K562 (cell line): Measurements from ENCODE around the gene PSAP. TPM values are rescaled to one million over a fixed set of nuclear protein-coding genes. Genes with fewer than 3 reads are reported as not detected.

Source experiments
- BACH1 ChIP-seq: fragments of 200-800 bp; sonication (Bioruptor generic); IDR thresholded peaks from 2 replicates; pipeline ENCODE4 v1.6.1; 2016; ENCODE audit warnings: missing genetic modification characterization, missing compliant biosample characterization
- CCNT2 ChIP-seq: IDR thresholded peaks from 2 replicates; pipeline ENCODE4 v1.6.1; 2011; ENCODE audit warnings: borderline replicate concordance, low read depth, mild to moderate bottlenecking, moderate library complexity, mixed read lengths, low read length; ENCODE audit not compliant: insufficient read length; ENCODE audit errors: extremely low read depth
- FOSL1 ChIP-seq: fragments of 200-800 bp; sonication (Bioruptor generic); conservative IDR thresholded peaks from 2 replicates; pipeline ENCODE4 v1.6.1; 2016; ENCODE audit warnings: missing genetic modification characterization, missing compliant biosample characterization
- GATAD2A ChIP-seq: fragments of 450-650 bp; IDR thresholded peaks from 2 replicates; pipeline ENCODE4 v1.6.1; 2017
- HNRNPLL ChIP-seq: fragments of 200-400 bp; formaldehyde crosslinking; IDR thresholded peaks from 2 replicates; pipeline ENCODE4 v1.6.1; 2017; ENCODE audit warnings: low read length, low read depth, mild to moderate bottlenecking; ENCODE audit not compliant: poor library complexity, severe bottlenecking
- MYC ChIP-seq, 2 experiments: fragments of 250-450 bp in 1 of 2; sonication (Bioruptor Pico) in 1 of 2; IDR thresholded peaks; 2 replicates each; pipeline versions ENCODE4 v1.5.1 to v1.6.1; 2012 to 2021; ENCODE audit warnings: low read depth in 2 of 2, borderline replicate concordance in 1 of 2, improper control_type of control experiment in 1 of 2, low read length in 1 of 2, mild to moderate bottlenecking in 1 of 2, moderate library complexity in 1 of 2
- SIN3A ChIP-seq, 2 experiments: fragments of 150-350 bp in 1 of 2; IDR thresholded peaks; 2 replicates each; pipeline ENCODE4 v1.6.1; 2011 to 2016; ENCODE audit warnings: borderline replicate concordance in 2 of 2, low read depth in 2 of 2, low read length in 2 of 2, mild to moderate bottlenecking in 2 of 2, moderate library complexity in 2 of 2; ENCODE audit not compliant: control insufficient read depth in 1 of 2
- SMC3 ChIP-seq: conservative IDR thresholded peaks from 2 replicates; pipeline ENCODE4 v1.6.1; 2011; ENCODE audit warnings: low read depth, low read length, improper control_type of control experiment; ENCODE audit not compliant: insufficient read depth
- TCFL5 ChIP-seq: fragments of 250-450 bp; sonication (Bioruptor Pico); conservative IDR thresholded peaks from 2 replicates; pipeline ENCODE4 v1.6.1; 2021; ENCODE audit warnings: mild to moderate bottlenecking, moderate library complexity, matching md5 sums
- ZNF436 ChIP-seq: fragments of 250-450, 450-650 bp; sonication (Bioruptor Pico); formaldehyde crosslinking; IDR thresholded peaks from 2 replicates; pipeline ENCODE4 v1.7.0; 2020; ENCODE audit warnings: mild to moderate bottlenecking
- polyA plus RNA-seq, 8 experiments: library from polyadenylated mRNA; depleted of rRNA in 4 of 8; stranded (reverse) in 5 of 8; unstranded in 3 of 8; fragments of >200 nt; fragmentation: Nextera tagmentation in 2 of 8; fragmentation: Illumina TruSeq in 1 of 8; extraction: Ambion mirVana in 2 of 8; extraction: Trizol in 1 of 8; gene quantifications; 2 replicates each; pipeline versions ENCODE4 v1.2.1 to v1.2.3, GENCODE V29; 2011 to 2014; ENCODE audit warnings: inconsistent platforms in 1 of 8, missing spikeins in 1 of 8
- total RNA-seq, 7 experiments: library from RNA; depleted of rRNA in 6 of 7; stranded (reverse); fragments of >200 nt in 6 of 7; fragmentation: Illumina TruSeq in 2 of 7; extraction: Trizol in 2 of 7; gene quantifications; 2 replicates each; pipeline versions ENCODE4 v1.2.1 to v1.2.3, GENCODE V29; 2011 to 2021; ENCODE audit warnings: low replicate concordance in 1 of 7
- TF ChIP-seq, protein P1 (sequence below): fragments of 250-450 bp; sonication (Bioruptor Pico); IDR thresholded peaks from 2 replicates; pipeline ENCODE4 v1.9.0; 2021; ENCODE audit warnings: mild to moderate bottlenecking
- TF ChIP-seq, protein P2 (sequence below): fragments of 250-450 bp; sonication (Bioruptor Pico); IDR thresholded peaks from 2 replicates; pipeline ENCODE4 v1.5.0; 2020; ENCODE audit warnings: mild to moderate bottlenecking, borderline replicate concordance
- TF ChIP-seq, protein P3 (sequence below): sonication (generic); formaldehyde crosslinking; IDR thresholded peaks from 2 replicates; pipeline ENCODE4 v1.8.0; 2022; ENCODE audit warnings: mild to moderate bottlenecking, low read depth, missing genetic modification reagents
- TF ChIP-seq, protein P4 (sequence below): fragments of 450-650 bp; IDR thresholded peaks from 2 replicates; pipeline ENCODE4 v1.6.1; 2016; ENCODE audit warnings: low read depth

Gene PSAP
- total and polyA plus RNA-seq, 9 of the 15 experiments (the other 6 are each of a cell fraction or from before 2014, with no cell fraction given), result 245 to 700 (median 429) TPM

DNA sequence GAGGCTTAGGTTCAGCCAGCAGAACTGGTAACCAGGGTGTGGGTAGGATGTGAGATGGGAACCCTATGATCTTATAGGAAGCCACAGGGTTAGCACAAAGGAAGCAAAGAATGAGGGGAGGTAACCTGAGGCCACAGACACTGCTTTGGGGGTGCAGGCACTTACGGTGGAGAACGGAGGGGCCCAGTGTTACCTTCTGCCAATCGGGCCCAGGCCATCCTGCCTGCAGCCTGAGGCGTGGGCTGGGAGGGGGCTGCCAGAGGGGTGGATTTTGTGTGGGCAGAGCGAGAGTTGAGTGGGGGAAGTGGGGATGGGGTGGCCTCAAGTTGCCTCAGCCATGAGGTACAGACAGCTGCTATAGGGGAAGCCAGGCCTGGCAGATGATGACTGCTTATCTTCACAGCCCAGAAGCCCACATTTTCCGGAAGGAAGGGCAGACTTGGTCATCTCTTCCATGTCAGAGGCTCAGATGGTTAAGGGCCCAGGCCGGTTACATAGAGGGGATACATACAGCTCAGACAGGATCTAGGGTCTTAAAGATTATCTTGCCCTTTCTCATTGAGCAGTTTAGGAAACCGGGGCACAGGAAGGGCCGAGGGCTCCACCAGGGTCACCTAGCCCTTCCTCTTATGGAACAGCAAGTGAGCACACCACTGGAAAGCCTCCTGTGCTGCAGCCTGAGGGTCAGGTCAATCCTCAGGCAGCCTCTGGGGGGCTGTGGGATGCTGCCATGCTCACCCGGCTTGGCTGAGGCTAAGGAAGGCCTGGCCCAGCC is 53.3 kb downstream of the PSAP start (continued):
- TF ChIP-seq MYC (IDR thresholded peaks at IDR 0.05; ENCODE audit: low read depth, low read length), result peak; percentile 65
- TF ChIP-seq MYC (CRISPR knock-in tag; IDR thresholded peaks at IDR 0.05; ENCODE audit: borderline replicate concordance, low read depth), result no peak
- TF ChIP-seq, protein P1, sequence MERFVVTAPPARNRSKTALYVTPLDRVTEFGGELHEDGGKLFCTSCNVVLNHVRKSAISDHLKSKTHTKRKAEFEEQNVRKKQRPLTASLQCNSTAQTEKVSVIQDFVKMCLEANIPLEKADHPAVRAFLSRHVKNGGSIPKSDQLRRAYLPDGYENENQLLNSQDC, result no peak
- peak; percentile 57 for TF ChIP-seq FOSL1 (tag)
- no peak for TF ChIP-seq SMC3
- TF ChIP-seq, protein P2, sequence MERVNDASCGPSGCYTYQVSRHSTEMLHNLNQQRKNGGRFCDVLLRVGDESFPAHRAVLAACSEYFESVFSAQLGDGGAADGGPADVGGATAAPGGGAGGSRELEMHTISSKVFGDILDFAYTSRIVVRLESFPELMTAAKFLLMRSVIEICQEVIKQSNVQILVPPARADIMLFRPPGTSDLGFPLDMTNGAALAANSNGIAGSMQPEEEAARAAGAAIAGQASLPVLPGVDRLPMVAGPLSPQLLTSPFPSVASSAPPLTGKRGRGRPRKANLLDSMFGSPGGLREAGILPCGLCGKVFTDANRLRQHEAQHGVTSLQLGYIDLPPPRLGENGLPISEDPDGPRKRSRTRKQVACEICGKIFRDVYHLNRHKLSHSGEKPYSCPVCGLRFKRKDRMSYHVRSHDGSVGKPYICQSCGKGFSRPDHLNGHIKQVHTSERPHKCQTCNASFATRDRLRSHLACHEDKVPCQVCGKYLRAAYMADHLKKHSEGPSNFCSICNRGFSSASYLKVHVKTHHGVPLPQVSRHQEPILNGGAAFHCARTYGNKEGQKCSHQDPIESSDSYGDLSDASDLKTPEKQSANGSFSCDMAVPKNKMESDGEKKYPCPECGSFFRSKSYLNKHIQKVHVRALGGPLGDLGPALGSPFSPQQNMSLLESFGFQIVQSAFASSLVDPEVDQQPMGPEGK (CRISPR knock-in tag), result no peak
- TF ChIP-seq TCFL5 (CRISPR knock-in tag), result no peak
- TF ChIP-seq, protein P3, sequence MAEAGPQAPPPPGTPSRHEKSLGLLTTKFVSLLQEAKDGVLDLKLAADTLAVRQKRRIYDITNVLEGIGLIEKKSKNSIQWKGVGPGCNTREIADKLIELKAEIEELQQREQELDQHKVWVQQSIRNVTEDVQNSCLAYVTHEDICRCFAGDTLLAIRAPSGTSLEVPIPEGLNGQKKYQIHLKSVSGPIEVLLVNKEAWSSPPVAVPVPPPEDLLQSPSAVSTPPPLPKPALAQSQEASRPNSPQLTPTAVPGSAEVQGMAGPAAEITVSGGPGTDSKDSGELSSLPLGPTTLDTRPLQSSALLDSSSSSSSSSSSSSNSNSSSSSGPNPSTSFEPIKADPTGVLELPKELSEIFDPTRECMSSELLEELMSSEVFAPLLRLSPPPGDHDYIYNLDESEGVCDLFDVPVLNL (CRISPR knock-in tag), result no peak
- TF ChIP-seq, protein P4, sequence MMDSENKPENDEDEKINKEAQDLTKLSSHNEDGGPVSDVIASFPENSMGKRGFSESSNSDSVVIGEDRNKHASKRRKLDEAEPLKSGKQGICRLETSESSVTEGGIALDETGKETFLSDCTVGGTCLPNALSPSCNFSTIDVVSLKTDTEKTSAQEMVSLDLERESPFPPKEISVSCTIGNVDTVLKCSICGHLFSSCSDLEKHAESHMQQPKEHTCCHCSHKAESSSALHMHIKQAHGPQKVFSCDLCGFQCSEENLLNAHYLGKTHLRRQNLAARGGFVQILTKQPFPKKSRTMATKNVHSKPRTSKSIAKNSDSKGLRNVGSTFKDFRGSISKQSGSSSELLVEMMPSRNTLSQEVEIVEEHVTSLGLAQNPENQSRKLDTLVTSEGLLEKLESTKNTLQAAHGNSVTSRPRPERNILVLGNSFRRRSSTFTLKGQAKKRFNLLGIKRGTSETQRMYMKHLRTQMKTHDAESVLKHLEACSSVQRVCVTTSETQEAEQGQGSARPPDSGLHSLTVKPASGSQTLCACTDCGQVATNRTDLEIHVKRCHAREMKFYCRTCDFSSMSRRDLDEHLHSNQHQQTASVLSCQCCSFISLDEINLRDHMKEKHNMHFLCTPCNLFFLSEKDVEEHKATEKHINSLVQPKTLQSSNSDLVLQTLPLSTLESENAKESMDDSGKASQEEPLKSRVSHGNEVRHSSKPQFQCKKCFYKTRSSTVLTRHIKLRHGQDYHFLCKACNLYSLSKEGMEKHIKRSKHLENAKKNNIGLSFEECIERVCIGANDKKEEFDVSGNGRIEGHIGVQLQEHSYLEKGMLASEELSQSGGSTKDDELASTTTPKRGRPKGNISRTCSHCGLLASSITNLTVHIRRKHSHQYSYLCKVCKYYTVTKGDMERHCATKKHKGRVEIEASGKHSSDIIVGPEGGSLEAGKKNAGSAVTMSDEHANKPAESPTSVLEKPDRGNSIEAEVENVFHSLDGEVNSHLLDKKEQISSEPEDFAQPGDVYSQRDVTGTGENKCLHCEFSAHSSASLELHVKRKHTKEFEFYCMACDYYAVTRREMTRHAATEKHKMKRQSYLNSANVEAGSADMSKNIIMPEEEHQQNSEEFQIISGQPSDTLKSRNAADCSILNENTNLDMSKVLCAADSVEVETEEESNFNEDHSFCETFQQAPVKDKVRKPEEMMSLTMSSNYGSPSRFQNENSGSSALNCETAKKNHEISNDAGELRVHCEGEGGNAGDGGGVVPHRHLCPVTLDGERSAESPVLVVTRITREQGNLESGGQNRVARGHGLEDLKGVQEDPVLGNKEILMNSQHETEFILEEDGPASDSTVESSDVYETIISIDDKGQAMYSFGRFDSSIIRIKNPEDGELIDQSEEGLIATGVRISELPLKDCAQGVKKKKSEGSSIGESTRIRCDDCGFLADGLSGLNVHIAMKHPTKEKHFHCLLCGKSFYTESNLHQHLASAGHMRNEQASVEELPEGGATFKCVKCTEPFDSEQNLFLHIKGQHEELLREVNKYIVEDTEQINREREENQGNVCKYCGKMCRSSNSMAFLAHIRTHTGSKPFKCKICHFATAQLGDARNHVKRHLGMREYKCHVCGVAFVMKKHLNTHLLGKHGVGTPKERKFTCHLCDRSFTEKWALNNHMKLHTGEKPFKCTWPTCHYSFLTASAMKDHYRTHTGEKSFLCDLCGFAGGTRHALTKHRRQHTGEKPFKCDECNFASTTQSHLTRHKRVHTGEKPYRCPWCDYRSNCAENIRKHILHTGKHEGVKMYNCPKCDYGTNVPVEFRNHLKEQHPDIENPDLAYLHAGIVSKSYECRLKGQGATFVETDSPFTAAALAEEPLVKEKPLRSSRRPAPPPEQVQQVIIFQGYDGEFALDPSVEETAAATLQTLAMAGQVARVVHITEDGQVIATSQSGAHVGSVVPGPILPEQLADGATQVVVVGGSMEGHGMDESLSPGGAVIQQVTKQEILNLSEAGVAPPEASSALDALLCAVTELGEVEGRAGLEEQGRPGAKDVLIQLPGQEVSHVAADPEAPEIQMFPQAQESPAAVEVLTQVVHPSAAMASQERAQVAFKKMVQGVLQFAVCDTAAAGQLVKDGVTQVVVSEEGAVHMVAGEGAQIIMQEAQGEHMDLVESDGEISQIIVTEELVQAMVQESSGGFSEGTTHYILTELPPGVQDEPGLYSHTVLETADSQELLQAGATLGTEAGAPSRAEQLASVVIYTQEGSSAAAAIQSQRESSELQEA, result no peak
- TF ChIP-seq GATAD2A, result peak; percentile 52; the same call in 1 of the 2 replicates
- peak; percentile 22 for TF ChIP-seq CCNT2
- TF ChIP-seq HNRNPLL, result no peak
- 0 out of 2 replicates have a peak, but pooled peaks have one; percentile 60 for TF ChIP-seq BACH1 (tag)
- TF ChIP-seq ZNF436, result no peak
- no peak for TF ChIP-seq SIN3A (IDR thresholded peaks at IDR 0.05; ENCODE audit: borderline replicate concordance in 2 of 2, control insufficient read depth in 1 of 2, low read depth in 2 of 2, low read length in 2 of 2)
